Lower leg skin (tissue), 3 donors: ENCODE data around the gene LCN12.

Source experiments
- CTCF ChIP-seq, 3 donors: fragments of 450-650 bp; IDR thresholded peaks; one replicate each; pipeline ENCODE4 v1.5.1; 2016; ENCODE audit warnings: antibody characterized with exemption in 3 of 3, mild to moderate bottlenecking in 3 of 3, moderate library complexity in 2 of 3
- POLR2A ChIP-seq, 2 donors: fragments of 450-650 bp; IDR thresholded peaks; one replicate each; pipeline ENCODE4 v1.6.1; 2016 to 2017; ENCODE audit warnings: antibody characterized with exemption in 2 of 2, mild to moderate bottlenecking in 1 of 2, moderate library complexity in 1 of 2

DNA sequence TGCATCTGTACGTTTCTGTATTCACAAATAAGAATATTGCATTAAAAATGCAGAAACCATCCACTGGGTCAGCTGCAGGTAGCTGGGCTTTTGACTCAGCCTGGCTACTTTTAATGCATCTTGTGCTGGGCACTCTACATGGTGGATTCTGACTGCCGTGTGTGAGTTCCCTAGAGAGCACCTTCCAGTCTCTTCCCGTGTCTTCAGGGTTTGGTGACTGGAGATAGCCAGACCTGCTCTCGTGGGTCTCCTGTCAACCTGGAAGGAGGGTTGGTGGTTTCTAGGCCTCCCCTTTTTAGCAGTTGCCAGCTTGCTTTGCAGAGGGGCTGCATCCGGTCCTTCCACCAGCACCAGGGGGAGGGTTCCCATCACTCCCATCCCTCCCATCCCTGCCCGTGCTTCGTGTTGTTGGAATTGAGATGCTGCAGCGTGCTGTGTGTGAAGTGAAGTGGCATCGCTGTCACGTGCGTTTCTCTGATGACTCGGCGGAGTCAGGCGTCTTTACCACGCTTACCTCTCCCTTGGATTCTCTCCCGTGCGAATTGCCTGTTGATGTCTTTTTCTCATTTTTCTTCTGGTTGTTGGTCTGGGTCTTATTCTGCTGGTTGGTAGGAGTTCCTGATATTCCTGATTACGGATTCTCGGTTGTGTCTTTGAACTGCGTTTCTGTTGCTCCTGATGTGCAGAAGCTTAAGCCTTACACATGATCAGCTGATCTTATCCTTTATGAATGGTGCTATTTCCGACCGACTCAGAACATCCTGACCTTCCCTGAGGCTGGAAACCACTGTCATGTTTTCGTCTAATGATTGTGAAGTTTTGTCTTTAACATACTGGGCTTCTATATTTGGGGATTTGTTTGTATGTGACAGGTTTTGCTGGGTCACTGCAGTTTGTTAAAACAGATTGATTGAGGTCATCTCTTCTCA, 24.5 kb upstream of the LCN12 start:
- TF ChIP-seq CTCF (IDR thresholded peaks at IDR 0.05): no peak
- TF ChIP-seq POLR2A (IDR thresholded peaks at IDR 0.05): no peak
